ENCODE data around the gene RPA1.
"Not testable (repeated sequence)": the region's sequence is repeated elsewhere in the genome, so short reads cannot be mapped to it uniquely, and the experiment has no call there.

The RPA1 gene

GRCh38 chr17:1880851-1881630 lies 51.2 kb downstream of the RPA1 start:
- DNase-seq (ENCODE audit: low read depth), result no peak

- DNase-seq (ENCODE audit: low read depth), result no peak
Observed at GRCh38 chr17:1882836-1883235, 53.0 kb downstream of the RPA1 start.

GRCh38 chr17:1883536-1883935 lies 53.7 kb downstream of the RPA1 start:
- no peak for DNase-seq (ENCODE audit: low read depth)

GRCh38 chr17:1888741-1889140 lies 58.9 kb downstream of the RPA1 start:
- no peak for DNase-seq (ENCODE audit: low read depth)

GRCh38 chr17:1890758-1891450 lies 61.1 kb downstream of the RPA1 start:
- DNase-seq (ENCODE audit: low read depth), result peak; percentile 35

GRCh38 chr17:1894753-1895339 lies 65.0 kb downstream of the RPA1 start:
- no peak for DNase-seq (ENCODE audit: low read depth)

GRCh38 chr17:1895479-1895878 lies 65.7 kb downstream of the RPA1 start:
- DNase-seq (ENCODE audit: low read depth), result not testable (repeated sequence)

GRCh38 chr17:1896243-1897104 lies 66.7 kb downstream of the RPA1 start:
- DNase-seq (ENCODE audit: low read depth), result no peak

GRCh38 chr17:1897105-1897656 lies 67.4 kb downstream of the RPA1 start:
- no peak for DNase-seq (ENCODE audit: low read depth)

- DNase-seq (ENCODE audit: low read depth), result no peak
Observed at GRCh38 chr17:1898332-1898731, 68.5 kb downstream of the RPA1 start.

- no peak for DNase-seq (ENCODE audit: low read depth)
Observed at GRCh38 chr17:1898872-1899271, 69.1 kb downstream of the RPA1 start.

GRCh38 chr17:1899403-1900000 lies 69.7 kb downstream of the RPA1 start:
- DNase-seq (ENCODE audit: low read depth), result no peak

GRCh38 chr17:1904273-1905182 lies 74.7 kb downstream of the RPA1 start:
- DNase-seq (ENCODE audit: low read depth), result no peak

- no peak for DNase-seq (ENCODE audit: low read depth)
Observed at GRCh38 chr17:1905190-1905913, 75.5 kb downstream of the RPA1 start.

GRCh38 chr17:1906662-1907101 lies 76.9 kb downstream of the RPA1 start:
- no peak for DNase-seq (ENCODE audit: low read depth)

GRCh38 chr17:1907216-1907631 lies 77.4 kb downstream of the RPA1 start:
- no peak for DNase-seq (ENCODE audit: low read depth)

- DNase-seq (ENCODE audit: low read depth), result no peak
Observed at GRCh38 chr17:1907909-1908698, 78.3 kb downstream of the RPA1 start.

GRCh38 chr17:1908699-1909309 lies 79.0 kb downstream of the RPA1 start:
- DNase-seq (ENCODE audit: low read depth), result no peak
